Stimulated activated CD8-positive, alpha-beta memory T cell treated with anti-CD3 and anti-CD28 coated beads, Interleukin-2, amount 100 ng/mL, for 48 hours (primary cell): ENCODE results near the gene IGSF21.
"Not testable (repeated sequence)": the region's sequence is repeated elsewhere in the genome, so short reads cannot be mapped to it uniquely, and the experiment has no call there.

Source experiments
- DNase-seq, 2 donors: peaks; one replicate each; pipeline ENCODE4 v3.0.0-alpha.2; 2020; ENCODE audit warnings: low read depth in 2 of 2

The IGSF21 gene

DNA sequence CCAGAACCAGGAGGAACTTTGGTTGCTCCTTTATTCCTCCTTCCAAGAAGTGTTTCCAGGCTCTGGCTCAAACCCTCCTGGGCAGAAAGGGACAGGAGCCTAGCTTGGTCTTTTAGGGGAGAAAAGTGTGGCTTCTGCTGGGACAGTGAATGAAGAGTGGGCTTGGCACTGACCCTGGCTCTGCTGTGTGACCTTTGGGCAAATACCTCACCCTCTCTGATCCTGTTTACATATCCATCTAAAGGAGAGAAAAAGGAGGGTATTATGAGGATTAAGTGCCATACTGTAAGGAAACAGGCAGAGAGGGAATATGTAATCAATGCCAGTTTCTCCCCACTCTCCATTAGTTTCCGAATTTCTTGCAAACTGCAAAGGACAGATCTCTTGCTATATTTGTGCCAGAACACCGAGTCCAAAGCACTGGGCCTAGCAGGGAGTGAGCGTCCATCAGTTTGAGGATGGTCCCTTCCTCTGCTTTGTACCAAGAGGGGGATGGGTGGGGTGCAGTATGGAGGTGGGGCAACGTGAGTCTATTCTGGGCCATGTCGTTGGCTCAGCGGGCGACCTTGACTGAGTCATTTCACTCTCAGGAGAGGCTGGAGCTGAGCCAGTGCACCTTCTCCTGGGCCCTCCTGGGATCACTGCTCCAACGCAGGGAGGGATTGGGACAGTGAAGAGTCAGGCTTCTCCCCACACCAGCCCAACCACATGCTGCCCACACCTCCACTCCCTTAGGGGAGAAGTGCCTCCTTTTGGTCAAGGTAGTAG lies 38.4 kb downstream of the IGSF21 start:
- no peak for DNase-seq

DNA sequence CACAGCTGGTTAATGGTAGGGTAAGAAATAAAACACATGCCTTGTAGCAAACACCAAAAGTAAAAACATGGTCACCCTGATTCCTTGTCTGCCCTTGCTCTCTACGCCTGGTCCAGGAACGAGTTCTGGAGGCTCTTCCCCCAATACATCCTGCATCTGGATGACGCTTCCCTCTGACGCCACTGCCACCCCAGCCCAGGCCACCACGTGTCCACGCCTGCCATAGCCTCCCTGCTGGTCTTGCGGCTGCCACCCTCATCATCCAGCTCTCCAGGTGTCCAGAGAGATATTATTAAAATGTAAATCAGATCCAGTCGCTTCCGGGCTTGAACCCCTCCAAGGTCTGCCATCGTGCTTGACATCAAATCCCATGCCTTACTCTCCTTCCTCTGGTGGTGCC lies 39.3 kb downstream of the IGSF21 start:
- no peak for DNase-seq

- no peak for DNase-seq
Observed at GRCh38 chr1:18147672-18148071, 40.1 kb downstream of the IGSF21 start.

- no peak for DNase-seq
Observed at GRCh38 chr1:18148461-18148860, 40.9 kb downstream of the IGSF21 start.

GRCh38 chr1:18149027-18149641 lies 41.5 kb downstream of the IGSF21 start:
- no peak for DNase-seq

DNA sequence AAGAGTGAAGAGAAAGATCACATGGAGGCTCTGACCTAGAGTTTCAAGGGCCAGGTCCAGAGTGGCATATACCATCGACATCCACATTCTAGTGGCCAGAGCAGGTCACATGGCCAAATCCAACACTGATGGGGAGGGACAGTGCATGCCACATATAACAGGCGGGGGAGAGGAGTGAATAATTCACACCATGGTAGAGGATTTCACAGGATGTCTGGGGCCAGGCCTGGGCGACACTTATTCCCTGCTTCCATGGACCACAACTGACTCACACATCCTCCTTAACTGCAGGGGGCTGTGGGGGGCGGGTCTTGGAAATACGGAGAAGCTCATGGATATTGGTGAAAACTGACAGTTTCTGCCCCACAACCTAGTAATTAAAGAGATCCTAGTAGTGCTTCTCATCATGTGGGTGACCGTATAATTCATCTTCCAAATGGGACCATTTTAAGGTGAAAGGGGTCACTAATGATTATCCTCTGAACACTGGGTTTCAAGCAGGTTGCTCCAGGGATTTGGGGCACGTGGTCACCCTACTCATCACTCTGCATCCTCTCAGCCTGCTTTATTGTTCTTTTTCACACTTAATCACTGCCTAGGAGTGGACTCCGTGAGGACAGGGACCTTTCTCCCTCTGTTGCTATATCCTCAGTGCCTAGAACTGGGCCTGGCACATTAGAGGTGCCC lies 44.0 kb downstream of the IGSF21 start:
- no peak for DNase-seq

DNA sequence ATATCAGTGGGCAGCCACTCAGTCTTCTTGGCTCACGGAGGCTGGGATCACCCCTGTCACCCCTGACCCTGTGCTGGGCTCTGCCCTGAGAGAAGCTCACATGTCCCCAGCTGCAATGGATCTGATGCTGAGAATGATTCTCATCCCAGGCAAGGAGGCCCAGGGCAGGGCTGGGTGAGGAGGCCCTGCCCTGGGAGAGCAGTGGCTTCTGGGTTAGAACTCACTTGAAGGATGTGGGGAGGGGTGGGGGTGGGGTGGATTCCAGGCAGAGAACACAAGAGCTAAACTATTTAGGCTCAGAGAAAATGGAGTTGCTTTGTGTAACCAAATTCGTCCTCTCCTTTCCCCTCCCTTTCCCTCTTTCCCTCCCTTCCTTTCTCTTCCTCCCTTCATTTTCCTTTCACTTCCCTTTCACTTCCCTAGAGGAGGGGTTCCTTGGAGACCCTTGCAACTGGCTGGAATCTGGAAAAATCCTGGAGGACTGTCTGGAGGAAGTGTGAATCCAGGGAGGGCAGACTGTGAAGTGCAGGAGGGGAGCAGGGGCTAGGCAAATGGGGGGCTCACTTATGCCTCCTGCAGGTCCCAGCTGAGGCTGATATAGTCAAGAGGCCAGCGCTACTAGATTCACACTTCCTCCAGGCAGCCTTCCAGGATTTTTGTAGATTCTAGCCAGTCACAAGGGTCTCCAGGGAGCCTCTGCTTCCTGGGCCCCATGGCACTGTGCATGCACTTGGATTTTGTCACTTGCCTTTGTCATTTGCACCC lies 47.0 kb downstream of the IGSF21 start:
- no peak for DNase-seq

GRCh38 chr1:18155881-18156385 lies 48.3 kb downstream of the IGSF21 start:
- DNase-seq, result no peak

- no peak for DNase-seq
Observed at GRCh38 chr1:18157352-18157751, 49.8 kb downstream of the IGSF21 start.

DNA sequence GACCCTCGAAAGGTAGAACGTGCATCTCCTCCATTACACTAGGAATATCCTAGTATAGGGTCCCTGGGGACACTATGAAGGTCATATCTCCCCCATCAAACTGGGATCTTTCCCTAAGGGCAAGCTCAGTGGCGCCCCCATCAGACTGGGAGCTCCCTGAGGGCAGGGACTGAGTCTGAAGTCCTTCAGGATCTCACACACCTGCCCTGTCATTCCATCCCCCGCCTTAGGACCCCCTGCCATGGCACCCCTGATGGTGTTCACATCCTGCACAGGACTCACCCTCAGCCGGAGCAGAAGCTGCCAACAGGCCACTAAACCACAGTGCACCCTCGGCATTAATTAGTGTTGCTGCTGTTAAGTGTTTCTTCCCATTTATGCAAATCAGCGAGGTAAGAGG lies 50.4 kb downstream of the IGSF21 start:
- DNase-seq, result no peak

DNA sequence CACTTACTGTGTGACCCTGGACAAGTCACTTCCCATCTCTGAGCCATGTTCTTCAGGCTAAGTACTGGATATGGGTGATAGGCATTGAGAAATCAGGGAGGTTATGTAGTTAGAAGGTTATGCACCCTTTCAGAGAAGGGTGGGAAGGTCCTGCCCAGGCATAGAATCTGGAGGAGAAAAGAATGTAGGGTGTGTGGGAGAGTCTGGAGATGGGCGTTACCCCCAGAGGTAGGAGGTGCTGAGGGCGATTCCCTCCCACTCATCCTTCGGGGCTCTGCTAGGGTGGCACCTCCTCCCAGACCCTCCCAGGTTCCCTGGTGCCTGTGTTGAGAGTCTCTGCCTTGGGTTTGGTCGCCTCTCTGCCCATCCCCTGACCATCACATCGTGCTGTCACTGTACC lies 51.1 kb downstream of the IGSF21 start:
- no peak for DNase-seq

GRCh38 chr1:18160290-18160942 lies 52.8 kb downstream of the IGSF21 start:
- no peak for DNase-seq

GRCh38 chr1:18161690-18162089 lies 54.1 kb downstream of the IGSF21 start:
- DNase-seq, result no peak

- DNase-seq, result not testable (repeated sequence)
Observed at GRCh38 chr1:18165640-18166039, 58.0 kb downstream of the IGSF21 start.

- DNase-seq, result no peak
Observed at GRCh38 chr1:18166341-18166740, 58.7 kb downstream of the IGSF21 start.

DNA sequence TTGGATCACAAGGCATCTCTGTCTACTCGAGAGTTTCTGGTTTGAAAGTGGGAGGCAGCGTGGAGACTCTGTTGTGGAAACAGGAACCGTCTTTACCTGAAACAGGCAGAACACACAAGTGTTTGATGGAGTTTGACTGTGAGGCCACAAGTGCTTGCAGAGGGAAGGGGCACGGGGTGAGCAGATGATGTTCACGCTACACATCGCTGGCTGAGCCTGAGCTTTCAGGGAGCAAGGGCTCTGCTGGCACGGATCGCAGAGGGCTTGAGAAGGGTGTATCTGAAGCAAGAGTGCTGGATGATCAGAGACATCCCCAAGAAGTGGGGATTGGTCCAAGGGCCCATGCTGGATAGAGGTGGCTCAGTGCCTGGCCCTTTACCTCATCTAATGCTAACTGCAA lies 59.3 kb downstream of the IGSF21 start:
- DNase-seq, result no peak

DNA sequence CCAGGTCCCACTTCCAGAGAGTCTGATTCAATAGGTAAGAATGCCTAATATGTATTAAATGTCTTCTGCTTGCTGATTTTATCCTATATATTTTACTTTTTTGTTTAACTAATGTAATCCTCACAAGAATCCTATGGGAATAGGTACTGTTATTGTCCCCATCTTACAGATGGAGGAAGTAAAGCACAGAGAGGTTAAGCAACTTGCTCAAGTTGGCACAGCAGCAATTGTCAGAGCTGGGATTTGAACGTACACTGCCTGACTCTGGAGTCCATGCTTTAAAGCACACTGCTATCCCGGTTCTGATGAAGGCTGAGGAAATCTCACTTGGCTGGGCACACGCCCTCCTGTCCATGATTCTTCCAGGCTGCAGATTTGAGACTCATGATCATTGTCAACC lies 62.8 kb downstream of the IGSF21 start:
- DNase-seq, result no peak

- no peak for DNase-seq
Observed at GRCh38 chr1:18174037-18174436, 66.4 kb downstream of the IGSF21 start.

DNA sequence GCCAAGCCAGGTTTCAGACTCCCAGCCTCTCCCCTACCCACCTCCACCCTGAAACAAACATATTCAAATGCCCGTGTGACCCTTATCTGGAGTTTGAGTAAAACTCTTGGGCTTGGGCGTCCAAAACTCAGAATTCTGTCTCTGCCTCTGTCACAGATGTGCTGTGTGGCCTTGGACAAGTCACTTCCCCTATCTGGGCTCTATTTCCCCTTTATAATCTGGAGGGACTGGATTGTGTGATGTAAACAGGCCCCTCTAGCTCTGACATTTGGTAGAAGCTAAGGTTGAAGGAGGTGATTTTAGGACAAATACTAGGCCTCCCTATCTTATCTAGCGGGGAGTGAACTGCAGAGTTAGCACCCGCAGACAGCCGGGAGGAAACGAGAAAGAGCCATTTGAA lies 67.5 kb downstream of the IGSF21 start:
- no peak for DNase-seq

DNA sequence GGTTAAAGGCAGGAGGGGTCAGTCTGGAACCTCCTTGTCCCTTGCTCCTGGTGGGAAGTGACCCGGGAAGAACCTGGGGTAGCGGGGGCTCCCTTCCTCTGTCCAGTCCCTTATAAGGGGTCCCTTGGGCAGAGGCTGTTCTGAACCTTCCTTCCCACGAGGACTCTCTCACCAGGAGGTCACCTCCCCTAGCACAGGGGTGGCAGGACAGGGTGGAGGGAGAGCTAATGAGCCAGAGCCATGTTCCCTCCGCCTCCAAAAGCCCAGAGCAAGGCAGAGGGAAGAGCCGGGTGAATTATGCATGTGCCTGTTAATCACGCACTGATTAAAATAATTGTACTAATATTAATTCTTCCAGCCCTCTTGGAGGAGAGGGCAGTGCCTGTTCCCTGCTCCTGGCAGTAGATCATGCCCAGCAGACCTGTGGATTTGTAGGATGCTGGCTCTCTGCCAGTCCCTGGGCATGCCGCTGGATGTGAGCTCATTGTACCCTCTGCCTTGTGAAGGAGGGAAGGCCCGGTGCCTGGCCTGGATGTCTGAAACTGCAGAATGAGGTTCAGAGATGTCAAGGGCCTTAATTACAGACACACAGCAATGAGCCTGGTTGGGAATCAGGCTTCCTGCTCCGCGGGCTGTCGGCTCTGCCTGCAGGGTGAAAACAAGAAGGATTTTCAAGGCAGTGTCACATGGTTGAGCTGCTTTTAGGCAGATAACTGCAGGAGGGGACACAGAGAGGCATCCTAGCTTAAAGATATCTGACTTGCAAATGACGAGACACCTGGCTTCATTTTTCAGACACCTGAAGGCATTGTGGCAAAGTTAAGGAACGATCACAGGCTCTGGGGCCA lies 68.2 kb downstream of the IGSF21 start:
- no peak for DNase-seq

DNA sequence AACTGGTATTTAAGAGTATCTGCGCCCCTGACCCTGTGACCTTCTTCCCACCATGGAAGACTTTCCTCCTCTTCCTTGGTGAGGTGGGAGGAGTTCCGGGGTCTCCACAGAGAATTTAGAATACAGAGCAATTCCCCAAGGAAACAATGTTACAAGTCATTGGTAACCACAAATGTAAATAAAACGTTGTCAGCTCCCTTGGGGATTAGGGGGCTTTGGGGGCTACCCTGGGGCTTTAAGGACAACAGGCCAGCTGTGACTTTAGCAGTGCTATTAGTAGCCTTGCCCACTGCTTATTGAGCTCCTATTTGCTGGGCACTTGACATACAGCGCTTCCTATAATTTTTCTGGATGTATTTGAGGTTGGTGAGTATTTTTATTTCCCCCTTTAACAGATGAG lies 69.0 kb downstream of the IGSF21 start:
- no peak for DNase-seq
